HCT116 (cell line): ENCODE data around the gene VGF.

Experiments used
- CTCF ChIP-seq, 3 experiments: fragments of 200-600 bp in 1 of 3; sonication (generic) in 1 of 3; IDR thresholded peaks in 2 of 3; conservative IDR thresholded peaks in 1 of 3; 2 replicates each; pipeline ENCODE4 v1.5.1; 2012 to 2017; ENCODE audit warnings: low read depth in 2 of 3, low read length in 2 of 3, antibody characterized with exemption in 1 of 3, borderline replicate concordance in 1 of 3, control low read depth in 1 of 3, mild to moderate bottlenecking in 1 of 3, mixed read lengths in 1 of 3, mixed run types in 1 of 3, moderate library complexity in 1 of 3; ENCODE audit not compliant: insufficient read depth in 1 of 3
- EGR1 ChIP-seq: IDR thresholded peaks from 2 replicates; pipeline ENCODE4 v1.6.1; 2012; ENCODE audit warnings: low read depth
- ELF1 ChIP-seq: IDR thresholded peaks from 2 replicates; pipeline ENCODE4 v1.6.1; 2012; ENCODE audit warnings: low read depth, borderline replicate concordance
- EZH2 ChIP-seq: fragments of 200-600 bp; sonication (generic); IDR thresholded peaks from 2 replicates; pipeline ENCODE4 v1.6.1; 2017; ENCODE audit warnings: antibody characterized with exemption, mixed run types
- EZH2phosphoT487 ChIP-seq: fragments of 200-600 bp; IDR thresholded peaks from 2 replicates; pipeline ENCODE4 v1.6.1; 2018; ENCODE audit warnings: antibody characterized with exemption, borderline replicate concordance
- POLR2A ChIP-seq: IDR thresholded peaks from 2 replicates; pipeline ENCODE4 v1.7.0; 2011; ENCODE audit warnings: borderline replicate concordance; ENCODE audit not compliant: insufficient read depth, insufficient read length; ENCODE audit errors: extremely low read depth
- POLR2AphosphoS5 ChIP-seq: IDR thresholded peaks from 2 replicates; pipeline ENCODE4 v1.6.1; 2011; ENCODE audit warnings: mild to moderate bottlenecking, low read depth, low read length, moderate library complexity
- RAD21 ChIP-seq: IDR thresholded peaks from 2 replicates; pipeline ENCODE4 v1.6.1; 2012; ENCODE audit warnings: low read depth, mild to moderate bottlenecking
- REST ChIP-seq: IDR thresholded peaks from 2 replicates; pipeline ENCODE4 v1.6.1; 2012; ENCODE audit warnings: low read depth
- ZNF274 ChIP-seq: fragments of 200-500 bp; sonication (Bioruptor generic); IDR thresholded peaks from 2 replicates; pipeline ENCODE4 v1.6.1; 2014; ENCODE audit warnings: mild to moderate bottlenecking, low read depth, low read length, inconsistent platforms

GRCh38 chr7:101169110-101169837 is 3.9 kb upstream of the VGF start:
- TF ChIP-seq POLR2A = no peak
- TF ChIP-seq POLR2AphosphoS5 = no peak
- TF ChIP-seq EZH2 = no peak
- no peak for TF ChIP-seq CTCF (IDR thresholded peaks at IDR 0.05 in 2 of 3, conservative IDR thresholded peaks at IDR 0.05 in 1 of 3; ENCODE audit: borderline replicate concordance in 1 of 3, insufficient read depth in 1 of 3, low read depth in 2 of 3, low read length in 2 of 3)
- no peak for TF ChIP-seq EGR1
- TF ChIP-seq ELF1 = no peak
- no peak for TF ChIP-seq RAD21
- no peak for TF ChIP-seq REST
- no peak for TF ChIP-seq EZH2phosphoT487
- TF ChIP-seq ZNF274 = no peak
